Cardiac septum (tissue), 1 donor: Measurements from ENCODE around the gene DACT2. TPM values are rescaled to one million over a fixed set of nuclear protein-coding genes. Genes with fewer than 3 reads are reported as not detected.
"Not testable (repeated sequence)": the region's sequence is repeated elsewhere in the genome, so short reads cannot be mapped to it uniquely, and the experiment has no call there.

Experiments
- DNase-seq: peaks from one replicate; pipeline ENCODE4 v3.0.0-alpha.2; 2020; ENCODE audit warnings: low spot score
- intact Hi-C: fragments of 100-400 bp; cut with DNase I; formaldehyde crosslinking; loops from one replicate; pipeline ENCODE4 v1.14.0; 2022
- total RNA-seq: library from RNA; stranded (reverse); fragmentation: NEBNext Ultra II Directional; extraction: Animal tissue kit (Norgen Biotek cat#: 25700); gene quantifications from one replicate; pipeline ENCODE4 v1.2.1, GENCODE V29; 2021
- donor health status: DM: no; HTN: no; CAD: no.

The DACT2 gene
- total RNA-seq, 1 donor from 2014 or later, result 0.48 TPM

GRCh38 chr6:168331058-168331457 is 11.5 kb upstream of the DACT2 start:
- no peak for DNase-seq
- intact Hi-C loops, result no loop called here

- DNase-seq, result no peak
- intact Hi-C loops, result no loop called here
Observed at GRCh38 chr6:168330403-168330802, 10.8 kb upstream of the DACT2 start.

- intact Hi-C loops, result no loop called here
Observed at GRCh38 chr6:168328086-168328485, 8.5 kb upstream of the DACT2 start.

GRCh38 chr6:168326294-168327261 is 7.0 kb upstream of the DACT2 start:
- DNase-seq, result no peak
- intact Hi-C loops, result no loop called here

More at GRCh38 chr6:168328086-168328485, 8.5 kb upstream of the DACT2 start:
- DNase-seq, result no peak

GRCh38 chr6:168322966-168323365 is 3.4 kb upstream of the DACT2 start:
- intact Hi-C loops, result no loop called here
- no peak for DNase-seq

- no peak for DNase-seq
- intact Hi-C loops, result no loop called here
Observed at GRCh38 chr6:168320634-168321033, 1.1 kb upstream of the DACT2 start.

- intact Hi-C loops, result no loop called here
- DNase-seq, result no peak
Observed at GRCh38 chr6:168318579-168319278, 848 bp downstream of the DACT2 start.

- intact Hi-C loops, result no loop called here
- no peak for DNase-seq
Observed at GRCh38 chr6:168318090-168318489, 1.5 kb downstream of the DACT2 start.

- no peak for DNase-seq
- intact Hi-C loops, result no loop called here
Observed at GRCh38 chr6:168315596-168315995, 4.0 kb downstream of the DACT2 start.

- no peak for DNase-seq
- intact Hi-C loops, result no loop called here
Observed at GRCh38 chr6:168314948-168315347, 4.6 kb downstream of the DACT2 start.

- DNase-seq, result no peak
- intact Hi-C loops, result no loop called here
Observed at GRCh38 chr6:168314021-168314420, 5.6 kb downstream of the DACT2 start.

- no peak for DNase-seq
- intact Hi-C loops, result no loop called here
Observed at GRCh38 chr6:168313431-168314011, 6.1 kb downstream of the DACT2 start.

- DNase-seq, intact Hi-C loops: not testable (repeated sequence)
Observed at GRCh38 chr6:168312125-168312507, 7.5 kb downstream of the DACT2 start.

GRCh38 chr6:168311410-168312124 is 8.0 kb downstream of the DACT2 start:
- no peak for DNase-seq
- intact Hi-C loops, result no loop called here

GRCh38 chr6:168310945-168311344 is 8.6 kb downstream of the DACT2 start:
- intact Hi-C loops, result no loop called here
- DNase-seq, result no peak

- no peak for DNase-seq
- intact Hi-C loops, result no loop called here
Observed at GRCh38 chr6:168310403-168310802, 9.2 kb downstream of the DACT2 start.

- intact Hi-C loops, result no loop called here
- DNase-seq, result no peak
Observed at GRCh38 chr6:168309997-168310396, 9.6 kb downstream of the DACT2 start.

- no peak for DNase-seq
- intact Hi-C loops, result no loop called here
Observed at GRCh38 chr6:168309183-168309582, 10.4 kb downstream of the DACT2 start.

GRCh38 chr6:168308390-168309144 is 11.0 kb downstream of the DACT2 start:
- intact Hi-C loops, result no loop called here
- no peak for DNase-seq
